Measurements from ENCODE around the gene TRIO. TPM values are rescaled to one million over a fixed set of nuclear protein-coding genes. Genes with fewer than 3 reads are reported as not detected.

The TRIO gene
- total RNA-seq, 1 donor = 211 TPM

DNA sequence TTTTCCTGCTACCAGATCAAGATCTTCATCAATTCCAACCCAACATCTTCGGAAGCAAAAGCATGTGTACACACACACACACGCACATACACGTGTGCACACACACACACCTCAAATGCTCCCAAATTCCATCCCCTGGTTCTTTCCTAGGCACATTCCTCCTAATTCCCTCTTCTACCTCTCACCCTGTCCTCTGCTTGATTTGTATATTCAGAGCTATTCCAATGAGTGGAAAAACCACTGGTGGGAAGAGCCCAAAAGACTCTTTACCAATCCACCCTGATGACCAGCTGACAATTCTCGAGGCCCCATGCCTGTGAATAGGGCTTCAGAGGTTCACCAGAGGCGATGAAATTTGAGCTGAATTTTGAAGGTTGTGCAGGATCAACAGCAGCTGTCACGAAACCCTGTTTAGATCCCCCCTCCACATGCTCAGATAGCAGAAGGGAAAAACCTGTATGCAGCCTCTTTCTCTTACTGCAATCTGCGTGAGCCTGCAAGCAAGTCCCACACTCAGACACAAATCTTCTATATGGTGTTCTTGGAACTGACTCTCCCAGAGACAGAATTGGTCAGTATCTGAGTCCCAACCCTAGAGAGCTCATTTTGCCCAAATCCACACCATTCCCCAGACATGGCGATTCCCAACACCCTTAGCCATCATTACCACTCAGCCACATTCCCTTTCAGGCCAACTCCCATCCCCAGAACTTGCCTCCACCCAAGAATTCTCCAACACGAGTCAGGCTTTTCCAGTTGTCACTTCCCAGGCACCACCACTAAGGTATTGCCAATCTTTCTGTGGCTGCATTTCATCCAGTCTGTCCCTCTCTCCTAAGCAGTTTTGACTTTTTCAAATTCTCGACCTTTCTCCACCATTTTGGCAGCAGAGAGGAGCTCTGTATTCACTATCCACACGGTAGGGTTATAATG is 4.3 kb upstream of the TRIO start:
- TF ChIP-seq, protein P1, sequence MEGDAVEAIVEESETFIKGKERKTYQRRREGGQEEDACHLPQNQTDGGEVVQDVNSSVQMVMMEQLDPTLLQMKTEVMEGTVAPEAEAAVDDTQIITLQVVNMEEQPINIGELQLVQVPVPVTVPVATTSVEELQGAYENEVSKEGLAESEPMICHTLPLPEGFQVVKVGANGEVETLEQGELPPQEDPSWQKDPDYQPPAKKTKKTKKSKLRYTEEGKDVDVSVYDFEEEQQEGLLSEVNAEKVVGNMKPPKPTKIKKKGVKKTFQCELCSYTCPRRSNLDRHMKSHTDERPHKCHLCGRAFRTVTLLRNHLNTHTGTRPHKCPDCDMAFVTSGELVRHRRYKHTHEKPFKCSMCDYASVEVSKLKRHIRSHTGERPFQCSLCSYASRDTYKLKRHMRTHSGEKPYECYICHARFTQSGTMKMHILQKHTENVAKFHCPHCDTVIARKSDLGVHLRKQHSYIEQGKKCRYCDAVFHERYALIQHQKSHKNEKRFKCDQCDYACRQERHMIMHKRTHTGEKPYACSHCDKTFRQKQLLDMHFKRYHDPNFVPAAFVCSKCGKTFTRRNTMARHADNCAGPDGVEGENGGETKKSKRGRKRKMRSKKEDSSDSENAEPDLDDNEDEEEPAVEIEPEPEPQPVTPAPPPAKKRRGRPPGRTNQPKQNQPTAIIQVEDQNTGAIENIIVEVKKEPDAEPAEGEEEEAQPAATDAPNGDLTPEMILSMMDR (IDR thresholded peaks at IDR 0.05; ENCODE audit: insufficient read depth, low read length) = no peak

GRCh38 chr5:14141764-14142163 is 1.4 kb upstream of the TRIO start:
- H3K4me3 ChIP-seq (ENCODE audit: low read depth, low read length) = peak overlapping the region; percentile 87
- no peak for DNase-seq (ENCODE audit: low read depth)
- TF ChIP-seq, protein P1 (IDR thresholded peaks at IDR 0.05; ENCODE audit: insufficient read depth, low read length) = no peak

More for the DNA sequence above, 4.3 kb upstream of the TRIO start:
- H3K4me3 ChIP-seq (ENCODE audit: low read depth, low read length) = no peak overlapping the region
- no peak for DNase-seq (ENCODE audit: low read depth)

GRCh38 chr5:14142202-14142826 is 828 bp upstream of the TRIO start:
- peak overlapping the region; percentile 87 for H3K4me3 ChIP-seq (ENCODE audit: low read depth, low read length)
- DNase-seq (ENCODE audit: low read depth) = peak; percentile 47
- TF ChIP-seq, protein P1 (IDR thresholded peaks at IDR 0.05; ENCODE audit: insufficient read depth, low read length) = no peak

- DNase-seq (ENCODE audit: low read depth) = no peak
- H3K4me3 ChIP-seq (ENCODE audit: low read depth, low read length) = peak overlapping the region; percentile 87
- TF ChIP-seq, protein P1 (IDR thresholded peaks at IDR 0.05; ENCODE audit: insufficient read depth, low read length) = no peak
These were observed 351 bp downstream of the TRIO start for GRCh38 chr5:14143546-14143840.

DNA sequence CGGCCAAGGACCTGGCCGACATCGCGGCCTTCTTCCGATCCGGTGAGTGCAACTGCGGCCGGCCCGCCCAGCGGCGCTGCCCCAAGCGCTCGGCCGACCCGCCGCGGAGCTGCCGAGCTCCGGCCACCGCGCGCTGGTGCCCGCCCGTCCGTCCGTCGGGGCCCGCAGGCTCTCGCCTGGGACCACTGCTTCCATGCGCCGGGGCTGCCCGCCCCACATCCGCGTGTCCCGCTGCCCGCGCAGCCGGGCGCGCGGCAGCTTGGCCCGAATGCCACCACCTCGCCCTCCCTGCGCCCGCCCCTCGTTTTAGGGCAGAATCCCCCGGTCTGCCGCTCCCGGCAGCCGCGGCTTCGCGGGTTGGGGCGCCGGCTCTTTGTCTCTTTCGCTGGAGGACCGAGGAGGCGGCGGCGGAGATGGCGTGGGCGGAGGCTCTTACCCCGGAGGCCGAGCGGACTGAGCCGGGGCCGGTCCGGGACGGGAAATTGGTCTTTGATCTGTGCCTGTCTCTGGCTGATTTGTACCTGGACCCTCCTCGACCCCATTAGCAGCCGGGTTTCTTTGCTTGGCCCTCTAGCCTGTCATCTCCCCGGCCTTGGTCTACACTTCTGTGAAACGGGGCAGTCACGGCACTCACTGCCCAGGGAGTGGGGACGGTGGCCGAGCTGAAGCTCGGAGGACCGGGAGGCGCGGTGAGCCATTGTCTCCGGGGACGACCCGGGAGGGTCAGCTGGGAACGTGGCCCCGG is 871 bp downstream of the TRIO start:
- peak overlapping the region; percentile 87 for H3K4me3 ChIP-seq (ENCODE audit: low read depth, low read length)
- TF ChIP-seq, protein P1 (IDR thresholded peaks at IDR 0.05; ENCODE audit: insufficient read depth, low read length) = no peak
- peak; percentile 40 for DNase-seq (ENCODE audit: low read depth)

- TF ChIP-seq, protein P1 (IDR thresholded peaks at IDR 0.05; ENCODE audit: insufficient read depth, low read length) = no peak
- DNase-seq (ENCODE audit: low read depth) = peak; percentile 82
- peak overlapping the region; percentile 87 for H3K4me3 ChIP-seq (ENCODE audit: low read depth, low read length)
These were observed 1.7 kb downstream of the TRIO start for GRCh38 chr5:14144586-14145434.
